Measurements from ENCODE around the gene TTC23L.
"Not testable (repeated sequence)": the region's sequence is repeated elsewhere in the genome, so short reads cannot be mapped to it uniquely, and the experiment has no call there.

The TTC23L gene

DNA sequence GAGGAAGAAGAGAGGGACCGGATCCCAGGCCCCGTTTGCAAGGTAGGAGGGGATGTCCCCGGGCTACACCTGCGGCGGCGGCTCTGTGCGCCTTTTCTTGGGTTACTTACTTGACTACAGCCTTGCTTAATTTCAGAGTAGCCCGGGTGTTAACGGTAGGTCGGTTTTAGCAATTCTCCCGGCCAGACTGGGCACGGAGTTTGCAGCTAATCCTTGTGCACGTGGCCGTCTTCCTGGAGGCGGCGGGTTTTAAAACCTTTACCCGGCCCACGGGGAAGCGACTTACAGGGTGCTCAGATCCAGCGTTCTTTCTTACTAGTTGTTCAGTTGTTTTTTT, 76.9 kb downstream of the TTC23L start:
- DNase-seq (ENCODE audit: low read depth), result no peak
- H3K4me3 ChIP-seq (replicated peaks; ENCODE audit: low read depth, low read length), result peak overlapping the region; percentile 93
- TF ChIP-seq, protein P1, sequence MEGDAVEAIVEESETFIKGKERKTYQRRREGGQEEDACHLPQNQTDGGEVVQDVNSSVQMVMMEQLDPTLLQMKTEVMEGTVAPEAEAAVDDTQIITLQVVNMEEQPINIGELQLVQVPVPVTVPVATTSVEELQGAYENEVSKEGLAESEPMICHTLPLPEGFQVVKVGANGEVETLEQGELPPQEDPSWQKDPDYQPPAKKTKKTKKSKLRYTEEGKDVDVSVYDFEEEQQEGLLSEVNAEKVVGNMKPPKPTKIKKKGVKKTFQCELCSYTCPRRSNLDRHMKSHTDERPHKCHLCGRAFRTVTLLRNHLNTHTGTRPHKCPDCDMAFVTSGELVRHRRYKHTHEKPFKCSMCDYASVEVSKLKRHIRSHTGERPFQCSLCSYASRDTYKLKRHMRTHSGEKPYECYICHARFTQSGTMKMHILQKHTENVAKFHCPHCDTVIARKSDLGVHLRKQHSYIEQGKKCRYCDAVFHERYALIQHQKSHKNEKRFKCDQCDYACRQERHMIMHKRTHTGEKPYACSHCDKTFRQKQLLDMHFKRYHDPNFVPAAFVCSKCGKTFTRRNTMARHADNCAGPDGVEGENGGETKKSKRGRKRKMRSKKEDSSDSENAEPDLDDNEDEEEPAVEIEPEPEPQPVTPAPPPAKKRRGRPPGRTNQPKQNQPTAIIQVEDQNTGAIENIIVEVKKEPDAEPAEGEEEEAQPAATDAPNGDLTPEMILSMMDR (IDR thresholded peaks at IDR 0.05; ENCODE audit: low read length, missing control alignments), result no peak

GRCh38 chr5:34916518-34916917, 77.6 kb downstream of the TTC23L start:
- peak overlapping the region; percentile 93 for H3K4me3 ChIP-seq (replicated peaks; ENCODE audit: low read depth, low read length)
- TF ChIP-seq, protein P1 (IDR thresholded peaks at IDR 0.05; ENCODE audit: low read length, missing control alignments), result no peak
- DNase-seq (ENCODE audit: low read depth), result no peak

- H3K4me3 ChIP-seq (replicated peaks; ENCODE audit: low read depth, low read length), result no peak overlapping the region
- no peak for DNase-seq (ENCODE audit: low read depth)
- TF ChIP-seq, protein P1 (IDR thresholded peaks at IDR 0.05; ENCODE audit: low read length, missing control alignments), result no peak
Measured at GRCh38 chr5:34918025-34918424, 79.1 kb downstream of the TTC23L start.

DNA sequence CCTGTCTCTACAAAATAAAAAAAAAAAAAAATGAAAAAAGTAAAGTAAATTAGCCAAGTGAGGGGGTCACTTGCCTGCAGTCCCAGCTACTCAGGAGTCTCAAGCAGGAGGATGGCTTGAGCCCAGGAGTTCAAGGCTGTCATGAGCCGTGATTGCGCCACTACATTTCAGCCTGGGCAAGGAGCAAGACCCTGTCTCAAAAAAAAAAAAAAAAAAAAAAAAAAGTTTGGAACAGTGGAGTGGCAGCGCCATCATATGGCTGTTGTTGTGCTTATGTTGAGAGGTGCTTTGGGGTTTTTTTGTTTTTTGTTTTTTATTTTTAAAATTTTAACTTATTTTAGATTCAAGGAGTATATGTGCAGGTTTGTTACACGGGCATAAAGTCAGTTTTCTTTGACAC, 80.1 kb downstream of the TTC23L start:
- no peak overlapping the region for H3K4me3 ChIP-seq (replicated peaks; ENCODE audit: low read depth, low read length)
- no peak for DNase-seq (ENCODE audit: low read depth)
- TF ChIP-seq, protein P1 (IDR thresholded peaks at IDR 0.05; ENCODE audit: low read length, missing control alignments), result peak; percentile 23

DNA sequence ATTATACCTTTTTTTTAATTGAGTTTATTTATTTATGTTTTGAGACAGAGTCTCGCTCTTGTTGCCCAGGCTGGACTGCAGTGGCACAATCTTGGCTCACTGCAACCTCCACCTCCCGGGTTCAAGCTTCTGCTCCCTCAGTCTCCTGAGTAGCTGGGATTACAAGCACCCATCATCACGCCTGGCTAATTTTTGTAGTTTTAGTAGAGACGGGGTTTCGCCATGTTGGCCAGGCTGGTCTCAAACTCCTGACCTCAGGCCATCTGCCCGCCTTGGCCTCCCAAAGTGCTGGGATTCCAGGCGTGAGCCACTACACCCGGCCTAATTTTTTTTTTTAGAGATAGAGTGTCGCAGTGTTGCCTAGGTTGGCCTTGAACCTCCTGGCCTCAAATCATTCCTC, 84.3 kb downstream of the TTC23L start:
- DNase-seq (ENCODE audit: low read depth); H3K4me3 ChIP-seq (replicated peaks; ENCODE audit: low read depth, low read length): not testable (repeated sequence)

- DNase-seq (ENCODE audit: low read depth), result peak; percentile 83
- no peak overlapping the region for H3K4me3 ChIP-seq (replicated peaks; ENCODE audit: low read depth, low read length)
- TF ChIP-seq, protein P1 (IDR thresholded peaks at IDR 0.05; ENCODE audit: low read length, missing control alignments), result no peak
Measured at GRCh38 chr5:34923694-34924461, 84.9 kb downstream of the TTC23L start.

- H3K4me3 ChIP-seq (replicated peaks; ENCODE audit: low read depth, low read length), result no peak overlapping the region
- no peak for DNase-seq (ENCODE audit: low read depth)
- TF ChIP-seq, protein P1 (IDR thresholded peaks at IDR 0.05; ENCODE audit: low read length, missing control alignments), result no peak
Measured at GRCh38 chr5:34924462-34924765, 85.5 kb downstream of the TTC23L start.
